NCI-H2227 (cell line): ENCODE data around the gene PCID2.
A peak's percentile ranks its signal among the peaks of the same experiment; 100 is the strongest.

ENCODE experiments used
- DNase-seq: peaks from one replicate; lab custom pipeline; 2025; ENCODE audit not compliant: unreplicated experiment; lab: John Stamatoyannopoulos, UW

The PCID2 gene

DNA sequence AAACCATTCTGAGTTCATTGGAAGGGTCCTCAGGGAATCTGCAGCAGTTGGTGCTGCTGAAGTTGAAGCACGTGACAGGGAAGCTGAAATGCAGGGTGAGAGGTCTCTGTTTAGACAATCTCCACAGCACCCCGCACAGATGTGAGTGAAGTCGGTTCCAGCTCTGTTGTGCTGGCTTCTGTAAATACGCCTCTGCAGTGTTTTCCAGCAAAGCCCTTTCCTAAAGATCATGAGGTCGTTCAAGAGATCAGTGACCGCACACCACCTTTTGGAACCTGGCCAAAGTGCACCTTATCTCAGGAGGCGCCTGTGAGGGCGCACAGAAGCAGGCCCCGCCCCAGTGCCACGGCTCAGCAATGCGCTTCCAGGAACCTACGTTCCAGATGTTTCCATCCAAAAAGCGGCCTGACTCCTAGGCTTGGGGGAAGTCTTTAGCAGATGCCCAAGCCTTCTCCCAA, 11.7 kb upstream of the PCID2 start:
- DNase-seq, result no peak

DNA sequence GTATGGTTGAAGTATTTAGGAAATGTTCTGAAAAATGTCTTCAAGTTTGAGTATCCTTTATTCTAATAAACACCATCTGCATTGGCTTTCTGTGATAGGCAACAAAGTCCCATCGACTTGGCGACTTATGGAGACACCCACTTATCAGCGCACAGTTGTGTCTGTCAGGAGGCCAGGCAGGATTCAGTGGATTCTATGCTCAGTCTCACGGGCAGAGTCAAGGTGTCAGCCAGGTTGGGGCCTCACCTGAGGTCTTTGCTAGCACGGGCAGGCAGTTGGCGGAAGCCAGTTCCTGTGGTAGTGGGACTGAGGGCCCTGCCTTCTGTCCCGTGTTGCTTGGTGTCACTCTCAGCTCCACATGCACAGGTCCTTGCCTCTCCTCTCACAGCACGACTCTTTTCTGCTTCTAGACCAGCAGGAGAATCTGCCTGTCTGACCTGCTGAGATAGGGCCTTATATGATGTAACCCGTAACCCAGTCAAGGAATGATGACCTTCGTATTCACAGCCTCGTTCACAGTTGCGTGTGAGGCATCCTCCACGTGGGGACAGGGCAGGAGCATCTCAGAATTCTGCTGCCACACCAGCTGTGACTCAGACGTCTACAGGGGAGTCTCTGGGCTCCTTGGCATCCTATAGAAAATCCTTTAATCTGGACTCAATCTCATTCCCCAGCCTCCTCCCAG, 10.9 kb upstream of the PCID2 start:
- no peak for DNase-seq

DNA sequence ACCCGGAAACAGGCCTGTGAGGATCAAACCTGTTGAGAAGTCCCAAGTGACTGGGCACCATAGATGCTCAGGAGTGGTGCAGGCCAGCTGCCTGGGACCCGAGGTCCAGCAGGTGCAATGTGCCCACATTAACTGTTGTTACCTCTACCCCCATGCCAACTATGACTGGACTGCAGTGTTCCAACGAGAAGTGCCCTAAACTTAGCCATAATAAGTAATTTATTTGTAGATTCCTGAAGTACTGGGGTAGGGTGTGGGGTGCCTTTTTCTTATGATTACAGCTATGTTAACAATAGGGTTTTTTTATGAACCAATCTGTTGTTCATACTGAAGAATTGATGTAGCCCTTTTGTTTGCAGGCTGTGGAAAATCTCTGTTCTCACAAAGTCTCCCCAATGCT, 10.1 kb upstream of the PCID2 start:
- DNase-seq, result no peak

DNA sequence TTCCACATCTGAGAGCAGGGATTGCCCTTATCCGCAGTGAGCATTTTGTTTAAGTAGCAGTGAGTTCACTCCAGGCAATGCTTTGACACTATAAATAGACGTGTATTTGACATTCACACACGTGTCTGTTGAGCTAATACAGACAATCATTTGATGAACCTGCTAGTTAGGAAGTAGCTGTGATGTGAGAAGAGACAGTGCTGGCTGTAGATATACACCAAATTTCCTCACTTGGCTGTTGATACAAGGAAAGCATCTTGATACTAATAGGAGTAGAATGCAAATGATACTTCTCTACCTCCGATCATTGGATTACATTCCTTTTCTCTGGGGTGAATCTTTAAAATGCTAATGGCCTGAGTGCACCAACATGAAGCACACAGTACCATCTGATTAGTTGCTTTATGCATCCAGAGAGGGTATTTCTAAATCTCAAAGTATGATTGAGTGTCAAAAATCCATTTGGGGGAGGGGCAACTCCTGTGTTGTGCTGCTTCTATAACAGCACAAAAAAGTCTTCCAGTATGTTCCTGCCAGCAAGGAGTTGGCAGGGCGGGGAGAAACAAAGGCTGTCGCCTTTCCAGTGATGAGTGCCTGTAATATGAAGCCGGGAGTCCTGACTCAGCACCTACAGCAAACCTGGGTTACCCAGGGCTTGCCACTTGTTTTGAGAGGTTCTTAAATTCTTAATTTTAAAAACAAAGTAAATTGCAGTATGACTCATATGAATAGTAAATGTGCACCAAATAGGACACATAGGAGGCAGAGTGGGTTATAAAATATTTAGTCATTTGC, 8.0 kb upstream of the PCID2 start:
- peak; percentile 12 for DNase-seq

DNA sequence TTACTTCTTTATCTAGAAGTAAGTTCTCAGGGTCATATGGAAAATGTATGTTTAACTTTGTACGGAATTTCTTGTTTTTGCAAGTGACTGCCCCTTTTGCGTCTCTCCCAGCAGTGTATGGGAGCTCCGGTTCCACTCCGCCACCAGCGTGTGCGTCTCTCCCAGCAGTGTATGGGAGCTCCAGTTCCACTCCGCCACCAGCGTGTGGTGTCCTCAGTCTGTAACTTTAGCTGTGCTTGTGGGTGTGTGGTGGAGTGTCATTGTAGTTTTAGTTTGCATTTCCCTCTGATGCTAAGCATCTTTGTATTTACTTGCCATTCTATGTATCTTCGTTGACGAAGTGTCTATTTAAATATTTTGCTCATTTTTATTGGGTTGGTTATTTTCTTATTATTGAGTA, 3.3 kb upstream of the PCID2 start:
- peak; percentile 1 for DNase-seq

DNA sequence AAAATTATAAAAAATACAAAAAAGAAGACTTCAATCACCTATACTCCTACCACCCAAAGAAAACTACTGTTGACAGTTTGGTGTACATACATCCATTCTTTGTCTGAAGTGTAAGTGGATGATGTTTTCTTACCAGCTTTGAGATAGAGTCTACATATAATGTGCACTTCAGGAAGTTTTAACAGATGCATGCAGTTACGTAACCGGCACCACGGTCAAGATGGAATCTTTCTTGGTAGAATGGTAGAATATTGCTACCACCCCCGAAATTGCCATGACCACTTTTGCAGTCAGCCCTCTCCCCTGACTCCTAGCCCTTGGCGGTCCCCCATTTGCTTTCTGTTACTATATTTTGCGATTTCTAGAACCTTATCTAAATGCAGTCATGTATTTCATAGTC, 2.4 kb upstream of the PCID2 start:
- DNase-seq, result no peak

DNA sequence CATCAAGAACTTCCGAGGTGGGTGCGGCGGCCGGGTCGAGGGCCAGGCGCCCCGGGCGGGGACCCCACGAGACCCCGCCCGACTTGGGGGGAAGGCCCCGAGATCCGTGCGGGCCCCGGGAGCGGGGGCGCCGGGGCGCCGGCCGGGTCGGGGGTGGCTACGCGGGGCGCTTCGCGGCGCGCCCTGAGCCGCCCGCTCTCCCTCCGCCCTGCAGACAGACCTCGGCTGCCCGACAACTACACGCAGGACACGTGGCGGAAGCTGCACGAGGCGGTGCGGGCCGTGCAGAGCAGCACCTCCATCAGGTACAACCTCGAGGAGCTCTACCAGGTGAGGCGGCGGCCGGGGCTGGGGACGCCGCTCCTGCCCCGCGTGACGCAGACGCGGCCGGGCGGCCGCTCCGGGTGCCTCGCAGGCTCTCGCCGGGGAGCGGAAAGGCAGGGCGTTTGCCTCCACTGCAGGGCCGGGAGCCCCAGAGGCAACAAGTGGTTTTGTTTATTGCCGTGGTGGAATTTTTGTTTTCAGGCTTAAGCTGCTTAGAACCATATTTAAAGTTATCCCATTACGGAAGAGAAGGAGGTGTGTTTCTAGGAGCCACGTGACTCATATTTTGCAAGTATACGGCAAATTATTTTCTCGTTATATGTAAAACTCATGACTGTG, 1.4 kb upstream of the PCID2 start:
- DNase-seq, result peak; percentile 35

DNA sequence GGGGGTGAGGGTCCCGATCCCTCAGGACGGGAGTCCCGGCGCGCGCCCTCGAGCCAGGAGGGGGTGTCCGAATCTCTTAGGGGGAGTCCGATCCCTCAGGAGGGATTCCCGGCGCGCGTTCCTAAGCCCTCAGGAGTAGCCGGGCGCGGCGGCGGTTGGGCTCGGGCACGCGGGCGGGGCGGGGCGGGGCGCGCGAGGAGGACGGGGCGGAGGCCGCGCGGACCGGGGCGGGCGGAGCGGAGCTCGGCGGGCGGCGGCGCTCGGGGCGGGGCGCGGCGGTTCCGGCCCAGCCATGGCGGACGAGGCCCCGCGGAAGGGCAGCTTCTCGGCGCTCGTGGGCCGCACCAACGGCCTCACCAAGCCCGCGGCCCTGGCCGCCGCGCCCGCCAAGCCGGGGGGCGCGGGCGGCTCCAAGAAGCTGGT, 878 bp upstream of the PCID2 start, which contains the start of gene CUL4A:
Gene CUL4A (plus strand): TSS at position 278 of the 423 bp plus-strand sequence. CDS start 15 bp downstream, at position 293.
- DNase-seq, result peak; percentile 80

DNA sequence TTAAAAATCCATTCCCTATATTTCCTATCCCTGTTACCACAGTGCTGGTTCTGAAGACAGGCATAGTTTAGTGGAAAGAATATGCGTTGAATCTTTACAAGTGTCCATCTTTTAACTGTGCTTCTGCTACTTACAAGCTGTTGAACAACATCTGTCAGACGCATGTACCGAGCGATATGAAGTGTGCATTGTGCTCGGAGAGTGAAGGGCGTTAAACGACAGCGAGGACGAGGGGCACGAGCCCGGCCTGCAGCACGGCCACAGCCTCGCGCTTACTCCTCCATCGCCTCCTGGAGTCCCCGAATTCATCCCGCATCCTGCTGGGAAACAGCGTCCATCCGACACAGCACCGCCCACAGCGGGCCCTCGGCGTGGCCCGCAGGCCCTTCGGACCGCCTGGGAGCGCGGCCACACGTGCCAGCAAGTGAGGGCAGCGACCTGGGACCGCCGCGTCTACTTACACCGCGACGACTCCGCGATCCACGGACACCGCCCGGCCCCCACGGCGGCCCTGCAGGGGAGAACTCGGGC, 514 bp downstream of the PCID2 start:
- peak; percentile 40 for DNase-seq

DNA sequence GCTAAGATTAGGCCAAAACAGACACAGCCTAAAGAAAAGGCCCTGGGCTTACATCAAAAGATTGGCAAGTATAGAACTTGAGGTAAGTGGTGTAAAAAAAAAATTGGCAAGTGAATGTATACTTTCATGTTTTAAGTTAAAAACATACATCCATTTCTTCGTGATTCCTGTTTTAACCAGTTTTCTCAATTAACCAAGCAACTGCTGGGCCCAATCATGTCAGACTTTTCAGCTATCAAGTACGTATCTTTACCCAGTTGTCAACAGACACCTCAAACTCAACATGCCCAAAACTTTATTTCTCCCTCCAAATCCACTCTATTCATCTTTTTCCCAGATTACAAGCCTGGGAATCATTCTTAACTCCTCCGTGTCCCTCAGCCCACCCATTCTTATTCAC, 1.0 kb downstream of the PCID2 start:
- no peak for DNase-seq

DNA sequence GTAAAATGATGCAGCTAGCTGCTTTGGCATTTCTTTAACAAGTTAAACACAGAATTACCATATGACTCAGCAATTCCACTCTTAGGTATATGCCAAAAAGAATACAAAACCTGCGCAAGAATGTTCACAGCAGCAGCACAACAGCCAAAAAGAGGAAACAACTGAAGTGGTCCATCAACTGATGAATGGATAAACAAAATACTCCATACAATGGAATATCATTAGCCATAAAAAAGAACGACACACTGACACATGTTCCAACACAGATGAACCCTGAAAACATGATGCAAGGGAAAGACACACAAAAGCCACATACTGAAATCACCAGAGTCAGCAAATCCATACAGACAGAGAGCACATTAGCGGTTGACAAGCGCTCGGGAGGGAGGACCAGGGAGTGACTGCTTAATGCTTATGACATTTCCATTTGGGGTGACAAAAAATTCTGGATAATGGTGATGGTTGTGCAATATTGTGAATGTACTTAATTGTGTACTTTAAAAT, 3.0 kb downstream of the PCID2 start:
- no peak for DNase-seq

DNA sequence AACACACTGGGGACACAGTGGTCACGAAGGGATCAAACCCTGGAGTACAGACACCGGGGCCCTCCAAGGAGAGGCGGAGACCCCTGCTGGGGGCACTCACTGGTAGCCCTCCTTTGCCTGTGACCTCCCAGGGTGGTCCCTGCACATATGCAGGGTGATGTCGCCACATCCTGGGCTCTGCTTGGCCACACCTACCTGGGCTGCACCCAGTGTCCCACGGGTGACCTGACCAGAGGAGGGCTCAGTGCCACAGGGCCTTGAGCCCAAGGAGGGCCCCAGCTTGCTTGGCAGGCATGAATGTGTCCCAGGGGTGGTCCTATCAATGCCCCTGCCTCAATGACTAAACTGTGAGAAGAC, 4.1 kb downstream of the PCID2 start:
- DNase-seq, result no peak

DNA sequence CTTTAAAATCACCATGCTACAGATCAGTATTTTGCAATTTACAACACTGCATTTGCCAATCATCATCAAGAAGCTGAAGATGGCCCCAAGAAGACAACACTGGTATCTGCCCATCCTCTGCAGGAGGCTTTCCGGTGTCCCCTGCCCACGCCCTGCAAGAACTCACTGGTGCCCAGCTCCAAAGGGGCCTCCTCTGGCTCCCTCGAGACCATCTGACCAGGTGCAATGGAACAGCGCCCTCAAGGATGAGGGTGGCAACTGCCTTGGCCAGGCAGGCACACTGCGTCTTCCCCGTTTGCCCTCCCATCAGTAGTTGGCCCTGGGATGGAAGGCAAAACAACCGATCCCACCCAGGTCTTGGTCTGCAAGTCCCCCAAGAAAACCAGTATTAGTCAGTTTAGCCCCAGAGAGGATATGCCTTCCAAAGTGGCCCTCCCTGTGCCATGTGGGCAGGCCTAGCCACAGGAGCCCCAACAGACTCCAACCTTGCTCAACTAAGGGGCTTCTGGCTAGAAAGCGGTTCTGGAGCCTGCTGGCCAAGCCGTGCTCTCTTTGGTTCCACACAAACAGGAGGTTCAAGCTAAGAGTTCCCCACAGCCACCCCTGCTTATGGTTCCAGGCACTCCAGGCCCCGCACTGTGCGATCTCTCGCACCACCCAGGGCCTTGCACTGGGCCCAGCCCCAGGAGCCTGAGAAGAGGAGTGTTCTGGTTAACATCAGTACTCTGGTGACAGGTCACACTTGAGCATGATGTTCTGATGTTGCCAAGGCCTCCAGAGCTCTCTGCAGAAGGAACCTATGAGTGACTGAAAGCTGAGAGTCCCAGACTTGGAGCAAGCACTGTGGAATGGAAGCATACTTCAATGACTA, 4.7 kb downstream of the PCID2 start:
- no peak for DNase-seq

DNA sequence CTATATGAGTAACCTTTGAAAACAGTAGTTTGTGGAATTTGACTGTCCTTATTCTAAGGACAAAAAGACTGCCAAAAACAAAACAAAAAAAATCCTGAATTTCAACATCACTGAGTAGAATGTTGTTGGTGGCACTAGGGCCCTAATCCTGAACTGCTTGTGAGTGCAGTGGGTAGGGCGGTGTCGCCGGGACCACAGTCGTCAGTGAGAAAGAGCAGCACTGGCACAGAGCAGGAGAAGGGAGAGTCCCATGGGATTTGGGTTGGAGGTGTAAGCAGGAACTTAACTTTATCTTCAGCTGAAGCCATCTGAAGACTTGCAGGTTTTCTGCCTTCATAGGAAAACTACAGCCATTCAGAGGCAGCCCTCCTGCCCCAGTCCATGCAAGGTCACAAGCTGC, 5.6 kb downstream of the PCID2 start:
- DNase-seq, result no peak

DNA sequence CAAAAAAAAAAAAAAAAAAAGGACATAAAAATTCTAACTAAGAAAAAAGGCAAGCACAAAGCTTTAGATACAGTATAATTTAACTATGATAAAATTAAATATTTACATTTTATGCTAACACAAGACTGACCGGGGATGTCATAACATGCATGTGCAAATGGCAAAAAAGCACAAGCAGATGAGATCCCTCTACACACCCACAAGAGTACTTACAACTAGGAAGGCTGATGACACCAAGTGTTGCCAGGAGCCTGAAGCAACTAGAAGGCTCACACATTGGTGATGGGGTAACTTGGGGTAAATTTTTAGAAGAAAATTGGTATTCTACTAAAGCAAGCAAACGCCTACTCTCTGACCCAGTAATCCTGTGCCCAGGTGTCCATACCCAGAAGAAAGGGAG, 6.7 kb downstream of the PCID2 start:
- DNase-seq, result no peak

DNA sequence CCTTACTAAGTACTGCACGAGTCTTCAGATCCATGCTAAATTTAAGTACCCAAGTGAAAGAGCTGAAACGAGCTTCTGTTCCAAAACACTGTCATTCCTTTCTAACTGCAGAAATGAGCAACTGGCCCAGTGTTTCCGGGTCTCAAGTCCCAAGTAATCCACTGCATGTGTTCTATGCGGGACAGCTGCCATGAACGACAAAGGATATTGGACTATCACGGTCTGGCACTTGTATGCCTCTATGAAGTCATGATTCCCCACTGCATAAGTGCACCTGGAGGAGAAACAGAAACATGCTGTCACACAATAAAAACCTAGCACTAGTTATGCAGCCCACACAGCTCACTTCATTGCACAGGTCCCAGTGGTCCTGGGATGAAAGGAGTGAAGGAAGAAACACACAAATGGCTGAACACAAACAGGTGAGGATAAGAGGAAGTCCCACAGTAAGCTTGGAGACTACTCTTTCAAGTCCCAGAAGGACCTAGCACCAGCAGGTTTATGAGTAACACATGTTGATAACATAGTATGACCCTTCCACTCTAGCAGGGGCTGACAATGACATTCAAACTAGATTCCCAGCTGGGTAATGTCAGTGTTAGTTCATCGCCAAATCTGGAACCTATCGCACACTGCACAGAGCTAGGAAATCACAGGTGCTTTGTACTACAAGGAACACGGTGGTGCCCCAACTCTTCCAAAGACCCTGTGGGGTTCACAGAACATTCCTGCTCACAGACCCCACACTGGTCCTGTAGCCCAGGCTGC, 11.3 kb downstream of the PCID2 start:
- DNase-seq, result no peak

DNA sequence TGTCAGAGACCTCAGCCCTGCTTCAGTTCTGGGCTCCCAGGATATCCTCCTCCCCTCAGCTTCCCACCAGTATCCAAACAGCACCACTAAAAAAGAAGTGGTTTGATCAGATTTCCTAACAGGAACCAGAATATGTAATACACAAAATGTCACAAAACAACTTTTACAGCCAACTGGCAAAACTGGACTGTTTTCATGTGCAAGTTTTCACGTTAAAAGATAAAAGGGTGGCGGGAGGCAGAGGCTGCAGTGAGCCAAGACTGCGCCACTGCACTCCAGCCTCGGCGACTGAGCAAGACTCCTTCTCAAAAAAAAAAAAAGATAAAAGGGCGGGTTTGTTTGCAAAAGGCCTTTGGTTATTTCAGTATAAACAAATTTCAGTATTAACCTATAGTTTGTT, 13.1 kb downstream of the PCID2 start:
- no peak for DNase-seq

DNA sequence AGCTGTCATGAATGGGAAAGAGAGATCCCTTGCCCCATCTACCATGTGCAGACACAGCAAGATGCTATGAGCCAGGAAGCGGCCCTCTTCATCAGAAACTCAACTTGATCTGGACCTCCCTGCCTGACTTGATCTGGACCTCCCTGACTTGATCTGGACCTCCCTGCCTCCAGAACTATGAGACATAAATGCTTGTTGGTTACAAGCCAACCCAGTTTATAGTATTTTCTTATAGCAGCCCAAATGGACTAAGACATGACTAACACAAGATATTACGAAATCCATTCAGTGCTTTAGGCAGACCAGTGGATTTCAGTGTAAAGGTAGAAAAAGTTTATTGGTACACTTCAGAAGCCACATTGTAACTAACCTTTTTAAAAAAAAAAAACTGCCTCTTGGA, 15.6 kb downstream of the PCID2 start:
- DNase-seq, result no peak

DNA sequence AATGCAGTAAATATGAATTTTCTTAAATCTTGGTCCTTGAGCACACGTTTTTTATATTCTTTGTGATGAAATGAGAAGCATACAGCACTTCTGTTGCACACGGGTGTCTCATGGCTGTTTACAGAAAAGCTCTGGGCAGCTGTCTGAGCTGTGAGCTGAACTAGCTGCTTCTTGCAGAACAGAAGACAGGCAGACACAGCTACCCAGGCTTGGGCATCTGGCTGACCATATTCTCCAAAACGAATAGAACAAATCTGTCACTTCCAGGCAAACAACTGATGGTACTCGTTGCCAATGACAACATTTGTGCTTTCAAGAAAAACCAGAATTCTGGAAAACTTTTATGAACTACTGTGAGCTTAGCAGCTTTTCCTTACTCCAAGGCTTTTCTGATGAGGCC, 16.2 kb downstream of the PCID2 start:
- no peak for DNase-seq

DNA sequence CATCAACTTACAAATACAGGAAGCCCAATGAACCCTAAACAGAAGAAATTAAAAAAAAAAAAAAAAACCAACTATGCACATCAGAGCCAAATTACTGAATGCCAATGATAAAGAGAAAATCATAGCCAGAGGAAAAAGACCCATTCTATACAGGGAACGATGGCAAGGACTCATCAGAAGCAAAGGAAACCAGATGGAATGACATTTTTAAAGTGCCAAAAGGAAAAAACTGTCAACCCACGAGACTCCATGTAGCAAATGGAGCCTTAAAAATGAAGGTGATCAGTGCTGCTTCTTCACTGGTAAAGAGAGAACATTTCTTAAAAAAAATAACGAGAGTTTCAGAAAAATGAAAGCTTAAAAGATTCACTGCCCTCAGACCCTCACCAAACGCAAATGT, 18.3 kb downstream of the PCID2 start:
- DNase-seq, result no peak
